Measurements from ENCODE around the gene CTNNA2. TPM values are rescaled to one million over a fixed set of nuclear protein-coding genes. Genes with fewer than 3 reads are reported as not detected.

Gene CTNNA2
- total and polyA plus RNA-seq, 9 of the 15 experiments (the other 6 are each of a cell fraction or from before 2014, with no cell fraction given): 0.03 to 0.40 (median 0.15) TPM

DNA sequence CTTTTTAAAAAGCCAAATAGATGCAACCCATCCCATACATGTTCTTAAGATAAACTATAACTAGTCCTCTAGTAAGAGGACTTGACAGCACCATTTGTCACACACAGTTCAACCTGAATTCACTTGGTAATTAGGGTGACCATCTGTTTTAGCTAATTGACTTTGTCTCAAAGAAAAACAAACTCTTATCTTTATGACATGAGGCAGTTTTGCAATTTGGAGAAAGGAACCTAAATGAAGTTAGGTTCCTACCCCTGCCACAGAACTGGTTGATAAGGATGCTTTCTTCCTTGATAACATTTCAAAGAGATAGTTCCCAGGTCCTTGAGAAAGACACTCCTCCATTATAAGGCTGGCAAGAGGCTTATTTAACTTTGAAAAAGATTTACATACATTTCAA lies 849.1 kb downstream of the CTNNA2 start (continued):
- TF ChIP-seq, protein P1, sequence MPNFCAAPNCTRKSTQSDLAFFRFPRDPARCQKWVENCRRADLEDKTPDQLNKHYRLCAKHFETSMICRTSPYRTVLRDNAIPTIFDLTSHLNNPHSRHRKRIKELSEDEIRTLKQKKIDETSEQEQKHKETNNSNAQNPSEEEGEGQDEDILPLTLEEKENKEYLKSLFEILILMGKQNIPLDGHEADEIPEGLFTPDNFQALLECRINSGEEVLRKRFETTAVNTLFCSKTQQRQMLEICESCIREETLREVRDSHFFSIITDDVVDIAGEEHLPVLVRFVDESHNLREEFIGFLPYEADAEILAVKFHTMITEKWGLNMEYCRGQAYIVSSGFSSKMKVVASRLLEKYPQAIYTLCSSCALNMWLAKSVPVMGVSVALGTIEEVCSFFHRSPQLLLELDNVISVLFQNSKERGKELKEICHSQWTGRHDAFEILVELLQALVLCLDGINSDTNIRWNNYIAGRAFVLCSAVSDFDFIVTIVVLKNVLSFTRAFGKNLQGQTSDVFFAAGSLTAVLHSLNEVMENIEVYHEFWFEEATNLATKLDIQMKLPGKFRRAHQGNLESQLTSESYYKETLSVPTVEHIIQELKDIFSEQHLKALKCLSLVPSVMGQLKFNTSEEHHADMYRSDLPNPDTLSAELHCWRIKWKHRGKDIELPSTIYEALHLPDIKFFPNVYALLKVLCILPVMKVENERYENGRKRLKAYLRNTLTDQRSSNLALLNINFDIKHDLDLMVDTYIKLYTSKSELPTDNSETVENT (CRISPR knock-in tag; IDR thresholded peaks at IDR 0.05): no peak
- TF ChIP-seq ESRRB (CRISPR knock-in tag; IDR thresholded peaks at IDR 0.05; ENCODE audit: borderline replicate concordance): no peak
- TF ChIP-seq GTF2F1 (IDR thresholded peaks at IDR 0.05; ENCODE audit: low read depth, low read length): no peak
- peak; percentile 77 for TF ChIP-seq CBFA2T2 (conservative IDR thresholded peaks at IDR 0.05)
- peak; percentile 63 for TF ChIP-seq NCOR1 (IDR thresholded peaks at IDR 0.05)
- TF ChIP-seq TRIM24 (IDR thresholded peaks at IDR 0.05): peak; percentile 46 to 76; a peak in 3 of 4 replicates
- no peak for TF ChIP-seq NFE2 (IDR thresholded peaks at IDR 0.05; ENCODE audit: low read depth)
- TF ChIP-seq MXI1 (IDR thresholded peaks at IDR 0.05; ENCODE audit: low read depth, low read length): no peak
- no peak for TF ChIP-seq ZNF764 (CRISPR knock-in tag; IDR thresholded peaks at IDR 0.05; ENCODE audit: low read depth)
- TF ChIP-seq ELF4 (CRISPR knock-in tag; IDR thresholded peaks at IDR 0.05): no peak
- TF ChIP-seq, protein P2, sequence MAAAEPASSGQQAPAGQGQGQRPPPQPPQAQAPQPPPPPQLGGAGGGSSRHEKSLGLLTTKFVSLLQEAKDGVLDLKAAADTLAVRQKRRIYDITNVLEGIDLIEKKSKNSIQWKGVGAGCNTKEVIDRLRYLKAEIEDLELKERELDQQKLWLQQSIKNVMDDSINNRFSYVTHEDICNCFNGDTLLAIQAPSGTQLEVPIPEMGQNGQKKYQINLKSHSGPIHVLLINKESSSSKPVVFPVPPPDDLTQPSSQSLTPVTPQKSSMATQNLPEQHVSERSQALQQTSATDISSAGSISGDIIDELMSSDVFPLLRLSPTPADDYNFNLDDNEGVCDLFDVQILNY (CRISPR knock-in tag; IDR thresholded peaks at IDR 0.05): no peak
- TF ChIP-seq, protein P3, sequence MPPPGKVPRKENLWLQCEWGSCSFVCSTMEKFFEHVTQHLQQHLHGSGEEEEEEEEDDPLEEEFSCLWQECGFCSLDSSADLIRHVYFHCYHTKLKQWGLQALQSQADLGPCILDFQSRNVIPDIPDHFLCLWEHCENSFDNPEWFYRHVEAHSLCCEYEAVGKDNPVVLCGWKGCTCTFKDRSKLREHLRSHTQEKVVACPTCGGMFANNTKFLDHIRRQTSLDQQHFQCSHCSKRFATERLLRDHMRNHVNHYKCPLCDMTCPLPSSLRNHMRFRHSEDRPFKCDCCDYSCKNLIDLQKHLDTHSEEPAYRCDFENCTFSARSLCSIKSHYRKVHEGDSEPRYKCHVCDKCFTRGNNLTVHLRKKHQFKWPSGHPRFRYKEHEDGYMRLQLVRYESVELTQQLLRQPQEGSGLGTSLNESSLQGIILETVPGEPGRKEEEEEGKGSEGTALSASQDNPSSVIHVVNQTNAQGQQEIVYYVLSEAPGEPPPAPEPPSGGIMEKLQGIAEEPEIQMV (tag; conservative IDR thresholded peaks at IDR 0.05; ENCODE audit: low read depth): no peak
- TF ChIP-seq FOXP4 (CRISPR knock-in tag; IDR thresholded peaks at IDR 0.05; ENCODE audit: borderline replicate concordance): no peak
- no peak for TF ChIP-seq SMAD4 (CRISPR knock-in tag; conservative IDR thresholded peaks at IDR 0.05)
- TF ChIP-seq NR2C1 (IDR thresholded peaks at IDR 0.05): no peak
- TF ChIP-seq NR2C1 (tag; IDR thresholded peaks at IDR 0.05): no peak
- no peak for TF ChIP-seq KHSRP (IDR thresholded peaks at IDR 0.05)
- no peak for TF ChIP-seq ZNF134 (CRISPR knock-in tag; conservative IDR thresholded peaks at IDR 0.05)
- TF ChIP-seq MEIS2 (IDR thresholded peaks at IDR 0.05; ENCODE audit: partially characterized antibody): peak; percentile 90
- no peak for TF ChIP-seq SPI1 (IDR thresholded peaks at IDR 0.05; ENCODE audit: borderline replicate concordance, low read depth, low read length)
- no peak for TF ChIP-seq HBP1 (CRISPR knock-in tag; IDR thresholded peaks at IDR 0.05)
- peak; percentile 56 for TF ChIP-seq TCF3 (CRISPR knock-in tag; IDR thresholded peaks at IDR 0.05)

Measured in K562 (cell line).